ENCODE data around the gene TGDS. TPM values are rescaled to one million over a fixed set of nuclear protein-coding genes. Genes with fewer than 3 reads are reported as not detected.

Gene TGDS
- total RNA-seq, 3 donors from 2014 or later (not counting 1 experiment from before 2014, with no cell fraction given), result 6.9 to 9.0 (median 7.7) TPM

GRCh38 chr13:94590744-94591143 lies 5.2 kb downstream of the TGDS start:
- intact Hi-C loops (cut with micrococcal nuclease), result no loop called here
- H3K4me1 Mint-ChIP-seq, result peaks cover 26 to 31% of the 10 kb centered on the region in 2 donors
- Histone ChIP-seq H3K4me3 (ENCODE audit: low read length) (no peak overlapping the region), H3K4me1 (ENCODE audit: control insufficient read depth, insufficient read depth, low read length) (peaks cover 8% of the 10 kb centered on the region), H3K9me3 (ENCODE audit: control insufficient read depth, insufficient read depth, low read length) (no peaks in the 10 kb centered on the region), H3K27me3 (ENCODE audit: control insufficient read depth, insufficient read depth, low read length) (no peaks in the 10 kb centered on the region), H3K27ac (ENCODE audit: low read length) (no peak overlapping the region), H3K36me3 (ENCODE audit: control insufficient read depth, insufficient read depth, low read length) (peaks cover 30% of the 10 kb centered on the region)
- no peak overlapping the region for H3K27ac Mint-ChIP-seq
- no peaks in the 10 kb centered on the region for H3K27me3 Mint-ChIP-seq (ENCODE audit: low read depth in 2 of 2)
- no peak for DNase-seq
- no peaks in the 10 kb centered on the region for H3K36me3 Mint-ChIP-seq
- WGBS (ENCODE audit: insufficient coverage), result 100% methylated on average over 2 of the region's 3 CpGs
- ATAC-seq, result no peak
- no peak overlapping the region for H3K4me3 Mint-ChIP-seq
- no peak for TF ChIP-seq CTCF (IDR thresholded peaks at IDR 0.05)
- no peaks in the 10 kb centered on the region for H3K9me3 Mint-ChIP-seq

GRCh38 chr13:94588541-94588940 lies 7.4 kb downstream of the TGDS start:
- Histone ChIP-seq H3K4me3 (ENCODE audit: low read length) (no peak overlapping the region), H3K36me3 (ENCODE audit: control insufficient read depth, insufficient read depth, low read length) (peaks cover 42% of the 10 kb centered on the region), H3K27me3 (ENCODE audit: control insufficient read depth, insufficient read depth, low read length) (no peaks in the 10 kb centered on the region), H3K4me1 (ENCODE audit: control insufficient read depth, insufficient read depth, low read length) (no peaks in the 10 kb centered on the region), H3K27ac (ENCODE audit: low read length) (no peak overlapping the region), H3K9me3 (ENCODE audit: control insufficient read depth, insufficient read depth, low read length) (no peaks in the 10 kb centered on the region)
- TF ChIP-seq CTCF (IDR thresholded peaks at IDR 0.05), result no peak
- no peak for DNase-seq
- H3K27me3 Mint-ChIP-seq (ENCODE audit: low read depth in 2 of 2), result no peaks in the 10 kb centered on the region
- intact Hi-C loops (cut with micrococcal nuclease), result no loop called here
- peaks cover 10% of the 10 kb centered on the region for H3K36me3 Mint-ChIP-seq
- no peaks in the 10 kb centered on the region for H3K9me3 Mint-ChIP-seq
- ATAC-seq, result no peak
- H3K4me3 Mint-ChIP-seq, result no peak overlapping the region
- H3K4me1 Mint-ChIP-seq, result peaks cover 7 to 13% of the 10 kb centered on the region in 2 donors
- H3K27ac Mint-ChIP-seq, result no peak overlapping the region
- WGBS (ENCODE audit: insufficient coverage), result 90% methylated on average over 3 of the region's 4 CpGs

- no peaks in the 10 kb centered on the region for H3K27me3 ChIP-seq (ENCODE audit: control insufficient read depth, insufficient read depth, low read length)
- WGBS (ENCODE audit: insufficient coverage), result 99% methylated on average over 5 of the region's 7 CpGs
- H3K36me3 ChIP-seq (ENCODE audit: control insufficient read depth, insufficient read depth, low read length), result peaks cover 49% of the 10 kb centered on the region
- no peak overlapping the region for H3K27ac ChIP-seq (ENCODE audit: low read length)
- Mint-ChIP-seq H3K9me3 (no peaks in the 10 kb centered on the region), H3K27ac (no peak overlapping the region), H3K27me3 (ENCODE audit: low read depth in 2 of 2) (no peaks in the 10 kb centered on the region), H3K4me3 (no peak overlapping the region), H3K4me1 (peaks cover 7 to 13% of the 10 kb centered on the region in 2 donors), H3K36me3 (peaks cover 25% of the 10 kb centered on the region)
- ATAC-seq (no peak), DNase-seq (no peak)
- H3K9me3 ChIP-seq (ENCODE audit: control insufficient read depth, insufficient read depth, low read length), result no peaks in the 10 kb centered on the region
- H3K4me1 ChIP-seq (ENCODE audit: control insufficient read depth, insufficient read depth, low read length), result no peaks in the 10 kb centered on the region
- H3K4me3 ChIP-seq (ENCODE audit: low read length), result no peak overlapping the region
- TF ChIP-seq CTCF (IDR thresholded peaks at IDR 0.05), result no peak
- intact Hi-C loops (cut with micrococcal nuclease), result no loop called here
Observed at GRCh38 chr13:94586371-94586770, 9.6 kb downstream of the TGDS start.

GRCh38 chr13:94585543-94586101 lies 10.3 kb downstream of the TGDS start:
- Mint-ChIP-seq H3K9me3 (no peaks in the 10 kb centered on the region), H3K27me3 (ENCODE audit: low read depth in 2 of 2) (no peaks in the 10 kb centered on the region), H3K27ac (no peak overlapping the region), H3K4me1 (peaks cover 7 to 13% of the 10 kb centered on the region in 2 donors), H3K36me3 (peaks cover 25% of the 10 kb centered on the region), H3K4me3 (no peak overlapping the region)
- 100% methylated on average over 6 of the region's 6 CpGs for WGBS (ENCODE audit: insufficient coverage)
- H3K27me3 ChIP-seq (ENCODE audit: control insufficient read depth, insufficient read depth, low read length), result no peaks in the 10 kb centered on the region
- no peak for ATAC-seq
- H3K4me1 ChIP-seq (ENCODE audit: control insufficient read depth, insufficient read depth, low read length), result no peaks in the 10 kb centered on the region
- no peak overlapping the region for H3K4me3 ChIP-seq (ENCODE audit: low read length)
- DNase-seq, result no peak
- intact Hi-C loops (cut with micrococcal nuclease), result no loop called here
- no peak for TF ChIP-seq CTCF (IDR thresholded peaks at IDR 0.05)
- H3K9me3 ChIP-seq (ENCODE audit: control insufficient read depth, insufficient read depth, low read length), result no peaks in the 10 kb centered on the region
- no peak overlapping the region for H3K27ac ChIP-seq (ENCODE audit: low read length)
- H3K36me3 ChIP-seq (ENCODE audit: control insufficient read depth, insufficient read depth, low read length), result peaks cover 49% of the 10 kb centered on the region

Measured in natural killer cell (primary cell).